Measurements from ENCODE around the gene MREG. TPM values are rescaled to one million over a fixed set of nuclear protein-coding genes. Genes with fewer than 3 reads are reported as not detected.

MREG gene
- total and polyA plus RNA-seq, 4 donors: 0.87 to 3.1 (median 2.7) TPM

DNA sequence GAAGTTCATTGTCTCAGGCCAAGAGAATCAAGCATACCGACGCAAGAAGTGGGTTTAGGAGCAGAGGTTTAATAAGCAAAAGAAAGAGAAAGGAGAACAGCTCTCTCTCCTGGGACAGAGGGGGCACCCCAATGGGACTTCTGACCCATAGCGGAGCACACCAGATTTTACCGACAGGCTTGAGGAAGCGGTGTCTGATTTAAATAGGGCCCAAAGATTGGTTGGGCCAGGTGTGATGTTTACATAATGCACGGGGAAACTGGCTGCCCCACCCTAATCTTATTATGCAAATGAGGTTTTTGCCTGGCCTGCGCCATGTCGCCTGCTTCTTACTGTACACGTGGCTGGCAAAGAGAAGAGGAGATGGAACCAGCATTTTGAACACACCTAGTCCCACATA, 106.2 kb downstream of the MREG start:
- TF ChIP-seq FOXA2 (IDR thresholded peaks at IDR 0.05) (no peak), JUND (IDR thresholded peaks at IDR 0.05) (no peak), EGR1 (IDR thresholded peaks at IDR 0.05; ENCODE audit: low read depth in 2 of 2) (no peak), RXRA (IDR thresholded peaks at IDR 0.05) (no peak), HNF4G (IDR thresholded peaks at IDR 0.05) (no peak)
- no peak overlapping the region for H3K4me3 ChIP-seq (ENCODE audit: low read depth in 1 of 3, low read length in 3 of 3)
- 89% methylated on average over 9 of the region's 9 CpGs for WGBS
- H3K27ac ChIP-seq (ENCODE audit: low read depth in 1 of 2, low read length in 2 of 2): no peak overlapping the region
- H3K36me3 ChIP-seq (ENCODE audit: control insufficient read depth in 4 of 4, insufficient read depth in 3 of 4, low read depth in 1 of 4, low read length in 3 of 4): no peaks in the 10 kb centered on the region
- no peaks in the 10 kb centered on the region for H3K4me1 ChIP-seq (ENCODE audit: control insufficient read depth in 4 of 4, insufficient read depth in 4 of 4, low read length in 3 of 4)
- H3K9ac ChIP-seq (ENCODE audit: low read depth in 1 of 2, low read length in 2 of 2): no peak overlapping the region
- no peaks in the 10 kb centered on the region for H3K27me3 ChIP-seq (ENCODE audit: control insufficient read depth in 4 of 4, insufficient read depth in 4 of 4, low read length in 3 of 4)
- DNase-seq (ENCODE audit: low spot score): no peak
- H3K9me3 ChIP-seq (ENCODE audit: control insufficient read depth in 4 of 4, low read length in 3 of 4): no peaks in the 10 kb centered on the region

DNA sequence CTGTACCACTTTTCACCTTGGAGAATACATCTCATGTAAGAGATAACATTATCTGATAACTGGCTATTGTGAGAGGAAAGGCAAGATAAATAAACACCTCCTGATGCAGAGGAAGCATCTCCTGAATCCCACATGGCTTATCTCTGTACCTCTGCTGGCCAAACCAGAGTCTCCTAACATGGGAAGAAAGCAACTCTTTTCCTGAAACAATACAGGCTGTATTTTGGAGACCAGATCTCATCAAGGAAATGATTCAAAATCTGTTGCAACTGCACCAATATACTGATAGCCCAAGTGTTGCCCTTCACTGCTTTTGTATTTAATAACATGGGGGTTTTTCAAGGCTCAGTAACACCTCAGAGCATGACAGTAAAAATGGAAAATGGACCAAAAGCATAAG, 106.9 kb downstream of the MREG start:
- H3K4me3 ChIP-seq (ENCODE audit: low read depth in 1 of 3, low read length in 3 of 3): no peak overlapping the region
- no peak overlapping the region for H3K9ac ChIP-seq (ENCODE audit: low read depth in 1 of 2, low read length in 2 of 2)
- H3K4me1 ChIP-seq (ENCODE audit: control insufficient read depth in 4 of 4, insufficient read depth in 4 of 4, low read length in 3 of 4): peaks cover 0 to 2% (median 0%) of the 10 kb centered on the region in 4 donors
- no peaks in the 10 kb centered on the region for H3K27me3 ChIP-seq (ENCODE audit: control insufficient read depth in 4 of 4, insufficient read depth in 4 of 4, low read length in 3 of 4)
- TF ChIP-seq HNF4A (conservative IDR thresholded peaks at IDR 0.05) (no peak), FOXA2 (IDR thresholded peaks at IDR 0.05) (no peak), RAD21 (IDR thresholded peaks at IDR 0.05) (no peak), RXRA (IDR thresholded peaks at IDR 0.05) (no peak), YY1 (IDR thresholded peaks at IDR 0.05) (no peak), HNF4G (IDR thresholded peaks at IDR 0.05) (no peak), GABPA (IDR thresholded peaks at IDR 0.05 in 1 of 2, conservative IDR thresholded peaks at IDR 0.05 in 1 of 2) (no peak)
- TF ChIP-seq, protein P1, sequence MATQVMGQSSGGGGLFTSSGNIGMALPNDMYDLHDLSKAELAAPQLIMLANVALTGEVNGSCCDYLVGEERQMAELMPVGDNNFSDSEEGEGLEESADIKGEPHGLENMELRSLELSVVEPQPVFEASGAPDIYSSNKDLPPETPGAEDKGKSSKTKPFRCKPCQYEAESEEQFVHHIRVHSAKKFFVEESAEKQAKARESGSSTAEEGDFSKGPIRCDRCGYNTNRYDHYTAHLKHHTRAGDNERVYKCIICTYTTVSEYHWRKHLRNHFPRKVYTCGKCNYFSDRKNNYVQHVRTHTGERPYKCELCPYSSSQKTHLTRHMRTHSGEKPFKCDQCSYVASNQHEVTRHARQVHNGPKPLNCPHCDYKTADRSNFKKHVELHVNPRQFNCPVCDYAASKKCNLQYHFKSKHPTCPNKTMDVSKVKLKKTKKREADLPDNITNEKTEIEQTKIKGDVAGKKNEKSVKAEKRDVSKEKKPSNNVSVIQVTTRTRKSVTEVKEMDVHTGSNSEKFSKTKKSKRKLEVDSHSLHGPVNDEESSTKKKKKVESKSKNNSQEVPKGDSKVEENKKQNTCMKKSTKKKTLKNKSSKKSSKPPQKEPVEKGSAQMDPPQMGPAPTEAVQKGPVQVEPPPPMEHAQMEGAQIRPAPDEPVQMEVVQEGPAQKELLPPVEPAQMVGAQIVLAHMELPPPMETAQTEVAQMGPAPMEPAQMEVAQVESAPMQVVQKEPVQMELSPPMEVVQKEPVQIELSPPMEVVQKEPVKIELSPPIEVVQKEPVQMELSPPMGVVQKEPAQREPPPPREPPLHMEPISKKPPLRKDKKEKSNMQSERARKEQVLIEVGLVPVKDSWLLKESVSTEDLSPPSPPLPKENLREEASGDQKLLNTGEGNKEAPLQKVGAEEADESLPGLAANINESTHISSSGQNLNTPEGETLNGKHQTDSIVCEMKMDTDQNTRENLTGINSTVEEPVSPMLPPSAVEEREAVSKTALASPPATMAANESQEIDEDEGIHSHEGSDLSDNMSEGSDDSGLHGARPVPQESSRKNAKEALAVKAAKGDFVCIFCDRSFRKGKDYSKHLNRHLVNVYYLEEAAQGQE (IDR thresholded peaks at IDR 0.05): no peak
- no peak overlapping the region for H3K27ac ChIP-seq (ENCODE audit: low read depth in 1 of 2, low read length in 2 of 2)
- no peaks in the 10 kb centered on the region for H3K36me3 ChIP-seq (ENCODE audit: control insufficient read depth in 4 of 4, insufficient read depth in 3 of 4, low read depth in 1 of 4, low read length in 3 of 4)
- H3K9me3 ChIP-seq (ENCODE audit: control insufficient read depth in 4 of 4, low read length in 3 of 4): no peaks in the 10 kb centered on the region
- DNase-seq (ENCODE audit: low spot score): no peak

- DNase-seq (ENCODE audit: low spot score): no peak
- WGBS: 72% methylated on average over 5 of the region's 5 CpGs
- H3K36me3 ChIP-seq (ENCODE audit: control insufficient read depth in 4 of 4, insufficient read depth in 3 of 4, low read depth in 1 of 4, low read length in 3 of 4): no peaks in the 10 kb centered on the region
- no peak overlapping the region for H3K9ac ChIP-seq (ENCODE audit: low read depth in 1 of 2, low read length in 2 of 2)
- no peaks in the 10 kb centered on the region for H3K9me3 ChIP-seq (ENCODE audit: control insufficient read depth in 4 of 4, low read length in 3 of 4)
- no peak overlapping the region for H3K27ac ChIP-seq (ENCODE audit: low read depth in 1 of 2, low read length in 2 of 2)
- peaks cover 4 to 6% (median 5%) of the 10 kb centered on the region in 4 donors for H3K4me1 ChIP-seq (ENCODE audit: control insufficient read depth in 4 of 4, insufficient read depth in 4 of 4, low read length in 3 of 4)
- H3K27me3 ChIP-seq (ENCODE audit: control insufficient read depth in 4 of 4, insufficient read depth in 4 of 4, low read length in 3 of 4): no peaks in the 10 kb centered on the region
- no peak overlapping the region for H3K4me3 ChIP-seq (ENCODE audit: low read depth in 1 of 3, low read length in 3 of 3)
- TF ChIP-seq HNF4A (conservative IDR thresholded peaks at IDR 0.05): no peak
- TF ChIP-seq, protein P2, sequence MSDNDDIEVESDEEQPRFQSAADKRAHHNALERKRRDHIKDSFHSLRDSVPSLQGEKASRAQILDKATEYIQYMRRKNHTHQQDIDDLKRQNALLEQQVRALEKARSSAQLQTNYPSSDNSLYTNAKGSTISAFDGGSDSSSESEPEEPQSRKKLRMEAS (IDR thresholded peaks at IDR 0.05): no peak
- TF ChIP-seq EGR1 (IDR thresholded peaks at IDR 0.05; ENCODE audit: low read depth in 2 of 2): no peak
- TF ChIP-seq FOXA2 (IDR thresholded peaks at IDR 0.05): no peak
- TF ChIP-seq, protein P3, sequence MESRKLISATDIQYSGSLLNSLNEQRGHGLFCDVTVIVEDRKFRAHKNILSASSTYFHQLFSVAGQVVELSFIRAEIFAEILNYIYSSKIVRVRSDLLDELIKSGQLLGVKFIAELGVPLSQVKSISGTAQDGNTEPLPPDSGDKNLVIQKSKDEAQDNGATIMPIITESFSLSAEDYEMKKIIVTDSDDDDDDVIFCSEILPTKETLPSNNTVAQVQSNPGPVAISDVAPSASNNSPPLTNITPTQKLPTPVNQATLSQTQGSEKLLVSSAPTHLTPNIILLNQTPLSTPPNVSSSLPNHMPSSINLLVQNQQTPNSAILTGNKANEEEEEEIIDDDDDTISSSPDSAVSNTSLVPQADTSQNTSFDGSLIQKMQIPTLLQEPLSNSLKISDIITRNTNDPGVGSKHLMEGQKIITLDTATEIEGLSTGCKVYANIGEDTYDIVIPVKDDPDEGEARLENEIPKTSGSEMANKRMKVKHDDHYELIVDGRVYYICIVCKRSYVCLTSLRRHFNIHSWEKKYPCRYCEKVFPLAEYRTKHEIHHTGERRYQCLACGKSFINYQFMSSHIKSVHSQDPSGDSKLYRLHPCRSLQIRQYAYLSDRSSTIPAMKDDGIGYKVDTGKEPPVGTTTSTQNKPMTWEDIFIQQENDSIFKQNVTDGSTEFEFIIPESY (IDR thresholded peaks at IDR 0.05): no peak
- TF ChIP-seq GABPA (IDR thresholded peaks at IDR 0.05 in 1 of 2, conservative IDR thresholded peaks at IDR 0.05 in 1 of 2): no peak
- no peak for TF ChIP-seq HNF4G (IDR thresholded peaks at IDR 0.05)
- TF ChIP-seq, protein P1 (IDR thresholded peaks at IDR 0.05): no peak
- TF ChIP-seq, protein P4, sequence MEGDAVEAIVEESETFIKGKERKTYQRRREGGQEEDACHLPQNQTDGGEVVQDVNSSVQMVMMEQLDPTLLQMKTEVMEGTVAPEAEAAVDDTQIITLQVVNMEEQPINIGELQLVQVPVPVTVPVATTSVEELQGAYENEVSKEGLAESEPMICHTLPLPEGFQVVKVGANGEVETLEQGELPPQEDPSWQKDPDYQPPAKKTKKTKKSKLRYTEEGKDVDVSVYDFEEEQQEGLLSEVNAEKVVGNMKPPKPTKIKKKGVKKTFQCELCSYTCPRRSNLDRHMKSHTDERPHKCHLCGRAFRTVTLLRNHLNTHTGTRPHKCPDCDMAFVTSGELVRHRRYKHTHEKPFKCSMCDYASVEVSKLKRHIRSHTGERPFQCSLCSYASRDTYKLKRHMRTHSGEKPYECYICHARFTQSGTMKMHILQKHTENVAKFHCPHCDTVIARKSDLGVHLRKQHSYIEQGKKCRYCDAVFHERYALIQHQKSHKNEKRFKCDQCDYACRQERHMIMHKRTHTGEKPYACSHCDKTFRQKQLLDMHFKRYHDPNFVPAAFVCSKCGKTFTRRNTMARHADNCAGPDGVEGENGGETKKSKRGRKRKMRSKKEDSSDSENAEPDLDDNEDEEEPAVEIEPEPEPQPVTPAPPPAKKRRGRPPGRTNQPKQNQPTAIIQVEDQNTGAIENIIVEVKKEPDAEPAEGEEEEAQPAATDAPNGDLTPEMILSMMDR (IDR thresholded peaks at IDR 0.05; ENCODE audit: low read depth, low read length, missing input control): no peak
- no peak for TF ChIP-seq YY1 (IDR thresholded peaks at IDR 0.05)
- TF ChIP-seq RAD21 (IDR thresholded peaks at IDR 0.05): no peak
- no peak for TF ChIP-seq JUND (IDR thresholded peaks at IDR 0.05)
- no peak for TF ChIP-seq TAF1 (conservative IDR thresholded peaks at IDR 0.05)
- TF ChIP-seq, protein P5, sequence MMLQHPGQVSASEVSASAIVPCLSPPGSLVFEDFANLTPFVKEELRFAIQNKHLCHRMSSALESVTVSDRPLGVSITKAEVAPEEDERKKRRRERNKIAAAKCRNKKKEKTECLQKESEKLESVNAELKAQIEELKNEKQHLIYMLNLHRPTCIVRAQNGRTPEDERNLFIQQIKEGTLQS (IDR thresholded peaks at IDR 0.05): no peak
- no peak for TF ChIP-seq SP1 (IDR thresholded peaks at IDR 0.05)
Observed at GRCh38 chr2:215905691-215906090, 107.7 kb downstream of the MREG start.

Data from liver (tissue), 9 donors.